Keratinocyte (primary cell): Measurements from ENCODE around the gene ZNF644. TPM values are rescaled to one million over a fixed set of nuclear protein-coding genes. Genes with fewer than 3 reads are reported as not detected.

Experiments used
- DNase-seq: peaks from one replicate; pipeline ENCODE4 v3.0.0-alpha.2; 2011; ENCODE audit warnings: low read depth, missing footprints, low spot score
- FAIRE-seq: peaks from 2 replicates; lab custom pipeline; 2011; peaks lifted over from hg19 to GRCh38; lab: Jason Lieb, UNC
- H2AFZ ChIP-seq: 2 replicates; pipeline ENCODE4 v1.6.0; 2012; ENCODE audit warnings: low read length, control low read depth, inconsistent platforms; ENCODE audit not compliant: control insufficient read depth
- H3K27ac ChIP-seq: 2 replicates; pipeline ENCODE4 v1.5.1; 2011; ENCODE audit warnings: low read length; ENCODE audit not compliant: control insufficient read depth, insufficient read depth
- H3K27me3 ChIP-seq: 3 replicates; pipeline ENCODE4 v1.6.0; 2011; ENCODE audit warnings: low read length; ENCODE audit not compliant: control insufficient read depth, insufficient read depth; ENCODE audit errors: extremely low read depth
- H3K36me3 ChIP-seq, 2 experiments: 2 replicates in 1 of 2; 3 replicates in 1 of 2; pipeline ENCODE4 v1.5.1; 2011; ENCODE audit warnings: low read length in 2 of 2, mild to moderate bottlenecking in 1 of 2; ENCODE audit not compliant: control insufficient read depth in 2 of 2, insufficient read depth in 2 of 2; ENCODE audit errors: extremely low read depth in 1 of 2
- H3K4me1 ChIP-seq: 3 replicates; pipeline ENCODE4 v1.5.1; 2011; ENCODE audit warnings: low read length; ENCODE audit not compliant: control insufficient read depth, insufficient read depth; ENCODE audit errors: extremely low read depth
- H3K4me2 ChIP-seq: 3 replicates; pipeline ENCODE4 v1.6.0; 2011; ENCODE audit warnings: low read depth, low read length; ENCODE audit not compliant: control insufficient read depth, insufficient read depth; ENCODE audit errors: extremely low read depth
- H3K4me3 ChIP-seq, 3 experiments: fragments of 200-600 bp in 1 of 3; sonication (generic) in 1 of 3; 2 replicates in 2 of 3; 3 replicates in 1 of 3; pipeline ENCODE4 v1.5.1; 2011 to 2016; ENCODE audit warnings: low read length in 3 of 3, mild to moderate bottlenecking in 3 of 3, control low read depth in 2 of 3, inconsistent platforms in 1 of 3, low read depth in 1 of 3, mixed read lengths in 1 of 3, mixed run types in 1 of 3, moderate library complexity in 1 of 3; ENCODE audit not compliant: control insufficient read depth in 2 of 3, insufficient read depth in 2 of 3; ENCODE audit errors: extremely low read depth in 1 of 3
- H3K79me2 ChIP-seq: 2 replicates; pipeline ENCODE4 v1.6.0; 2012; ENCODE audit warnings: low read length; ENCODE audit not compliant: control insufficient read depth, insufficient read depth
- H3K9ac ChIP-seq: 3 replicates; pipeline ENCODE4 v1.6.0; 2011; ENCODE audit warnings: low read length; ENCODE audit not compliant: control insufficient read depth, insufficient read depth; ENCODE audit errors: extremely low read depth
- H3K9me1 ChIP-seq: 3 replicates; pipeline ENCODE4 v1.6.0; 2011; ENCODE audit warnings: low read length; ENCODE audit not compliant: control insufficient read depth, insufficient read depth; ENCODE audit errors: extremely low read depth
- H3K9me3 ChIP-seq: 2 replicates; pipeline ENCODE4 v1.5.1; 2012; ENCODE audit warnings: low read depth, low read length; ENCODE audit not compliant: control insufficient read depth
- H4K20me1 ChIP-seq: 3 replicates; pipeline ENCODE4 v1.6.0; 2011; ENCODE audit warnings: low read length; ENCODE audit not compliant: control insufficient read depth, insufficient read depth; ENCODE audit errors: extremely low read depth
- CTCF ChIP-seq, 3 experiments: IDR thresholded peaks in 1 of 3; conservative IDR thresholded peaks in 1 of 3; optimal IDR thresholded peaks in 1 of 3; 2 replicates in 2 of 3; 3 replicates in 1 of 3; pipeline versions ENCODE3 to v1.5.1; 2011; ENCODE audit warnings: low read length in 3 of 3, mild to moderate bottlenecking in 3 of 3, moderate library complexity in 2 of 3, control low read depth in 1 of 3, inconsistent platforms in 1 of 3; ENCODE audit not compliant: insufficient read depth in 2 of 3; ENCODE audit errors: extremely low read depth in 1 of 3
- EZH2 ChIP-seq: IDR thresholded peaks from one replicate; pipeline ENCODE4 v1.6.1; 2012; ENCODE audit warnings: inconsistent platforms, mild to moderate bottlenecking, low read length, moderate library complexity
- dilution Hi-C: fragments of 300-500 bp; cut with MboI; formaldehyde crosslinking; loops from one replicate; pipeline ENCODE4 v1.7.0; 2020; ENCODE audit warnings: low sequenced_read_pairs; ENCODE audit not compliant: extremely low pct_ligation_motif_present
- polyA plus RNA-seq, 5 experiments: library from polyadenylated mRNA; depleted of rRNA in 3 of 5; stranded (reverse) in 3 of 5; stranded (forward) in 1 of 5; unstranded in 1 of 5; fragments of >200 nt; gene quantifications; 1 replicate in 1 of 5; 2 replicates in 3 of 5; 3 replicates in 1 of 5; pipeline versions ENCODE4 v1.2.1 to v1.2.3, GENCODE V29; 2011 to 2012; ENCODE audit warnings: missing spikeins in 2 of 5, low read depth in 1 of 5, low replicate concordance in 1 of 5

Gene ZNF644
- polyA plus RNA-seq, 1 donor (not counting 4 experiments of a cell fraction or from before 2014, with no cell fraction given): 19.1 TPM

DNA sequence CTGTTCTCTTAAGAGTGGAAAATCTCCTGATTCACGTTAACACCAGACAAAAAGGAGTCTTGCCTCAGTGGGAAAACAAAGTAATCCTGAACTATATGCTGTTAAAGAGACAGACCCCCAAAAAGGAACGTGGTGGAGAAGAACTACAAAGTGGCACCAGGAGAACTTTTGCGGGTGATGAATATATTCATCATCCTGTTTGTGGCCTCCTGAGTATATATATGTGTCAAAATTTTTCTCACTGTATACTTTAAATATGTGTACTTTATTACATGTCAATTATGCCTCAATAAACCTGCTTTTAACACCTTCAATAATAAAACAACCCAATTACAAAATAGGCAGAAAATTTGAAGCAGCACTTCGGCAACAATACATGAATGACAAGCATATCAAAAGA, 31.1 kb downstream of the ZNF644 start:
- peaks cover 100% of the 10 kb centered on the region for H3K79me2 ChIP-seq
- peaks cover 14% of the 10 kb centered on the region for H4K20me1 ChIP-seq
- H3K27me3 ChIP-seq: no peaks in the 10 kb centered on the region
- no peak overlapping the region for H3K27ac ChIP-seq
- H2AFZ ChIP-seq: no peak overlapping the region
- H3K9me3 ChIP-seq: no peaks in the 10 kb centered on the region
- H3K4me1 ChIP-seq: no peaks in the 10 kb centered on the region
- H3K4me3 ChIP-seq: no peak overlapping the region
- DNase-seq (no peak), FAIRE-seq (no peak)
- dilution Hi-C loops: no loop called here
- TF ChIP-seq EZH2 (no peak), CTCF (optimal IDR thresholded peaks at IDR 0.05 in 1 of 3, IDR thresholded peaks at IDR 0.05 in 1 of 3, conservative IDR thresholded peaks at IDR 0.05 in 1 of 3; ENCODE audit: extremely low read depth in 1 of 3, insufficient read depth in 2 of 3, low read length in 3 of 3) (no peak)
- no peak overlapping the region for H3K9ac ChIP-seq
- H3K36me3 ChIP-seq: no peaks in the 10 kb centered on the region
- no peaks in the 10 kb centered on the region for H3K9me1 ChIP-seq
- no peak overlapping the region for H3K4me2 ChIP-seq

GRCh38 chr1:90989990-90990389, 31.8 kb downstream of the ZNF644 start:
- FAIRE-seq: no peak
- no peak overlapping the region for H2AFZ ChIP-seq
- dilution Hi-C loops: no loop called here

More at GRCh38 chr1:90989990-90990389, 31.8 kb downstream of the ZNF644 start:
- no peak overlapping the region for H3K4me2 ChIP-seq
- peaks cover 14% of the 10 kb centered on the region for H4K20me1 ChIP-seq
- no peak overlapping the region for H3K4me3 ChIP-seq
- TF ChIP-seq EZH2: no peak
- no peak for TF ChIP-seq CTCF (optimal IDR thresholded peaks at IDR 0.05 in 1 of 3, IDR thresholded peaks at IDR 0.05 in 1 of 3, conservative IDR thresholded peaks at IDR 0.05 in 1 of 3; ENCODE audit: extremely low read depth in 1 of 3, insufficient read depth in 2 of 3, low read length in 3 of 3)
- H3K79me2 ChIP-seq: peaks cover 100% of the 10 kb centered on the region
- no peaks in the 10 kb centered on the region for H3K27me3 ChIP-seq
- no peak for DNase-seq
- no peaks in the 10 kb centered on the region for H3K9me3 ChIP-seq
- H3K36me3 ChIP-seq: no peaks in the 10 kb centered on the region
- H3K9me1 ChIP-seq: no peaks in the 10 kb centered on the region
- H3K4me1 ChIP-seq: no peaks in the 10 kb centered on the region
- H3K27ac ChIP-seq: no peak overlapping the region
- no peak overlapping the region for H3K9ac ChIP-seq
